Endodermal cell (in vitro differentiated cells): Measurements from ENCODE around the gene PDK2. TPM values are rescaled to one million over a fixed set of nuclear protein-coding genes. Genes with fewer than 3 reads are reported as not detected.

Experiments
- DNase-seq: peaks from one replicate; pipeline ENCODE4 v3.0.0-alpha.2; 2017
- H3K27ac ChIP-seq: 2 replicates; pipeline ENCODE4 v1.5.1; 2013; ENCODE audit warnings: mild to moderate bottlenecking, low read depth, low read length, moderate library complexity
- H3K27me3 ChIP-seq: 2 replicates; pipeline ENCODE4 v1.6.1; 2013; ENCODE audit warnings: mild to moderate bottlenecking, low read length, moderate library complexity; ENCODE audit not compliant: insufficient read depth, control insufficient read depth, poor library complexity, severe bottlenecking
- H3K36me3 ChIP-seq: 2 replicates; pipeline ENCODE4 v1.7.0; 2013; ENCODE audit warnings: mild to moderate bottlenecking, low read length, moderate library complexity; ENCODE audit not compliant: control insufficient read depth, insufficient read depth
- H3K4me1 ChIP-seq: one replicate; pipeline ENCODE4 v1.7.0; 2013; ENCODE audit warnings: low read length; ENCODE audit not compliant: control insufficient read depth, insufficient read depth
- H3K4me3 ChIP-seq: 2 replicates; pipeline ENCODE4 v1.5.1; 2013; ENCODE audit warnings: mild to moderate bottlenecking, low read length, moderate library complexity
- H3K9ac ChIP-seq: 2 replicates; pipeline ENCODE4 v1.6.1; 2013; ENCODE audit warnings: mild to moderate bottlenecking, low read length, moderate library complexity; ENCODE audit not compliant: poor library complexity, severe bottlenecking; ENCODE audit errors: extremely low read depth
- H3K9me3 ChIP-seq: 2 replicates; pipeline ENCODE4 v1.6.1; 2013; ENCODE audit warnings: mild to moderate bottlenecking, low read length, moderate library complexity; ENCODE audit not compliant: control insufficient read depth
- H3K27ac Mint-ChIP-seq: 2 replicates; pipeline ENCODE4 v1.8.0; 2020; ENCODE audit warnings: mixed read lengths
- H3K27me3 Mint-ChIP-seq: 2 replicates; pipeline ENCODE4 v1.8.0; 2021; ENCODE audit warnings: mild to moderate bottlenecking, mixed read lengths; ENCODE audit not compliant: insufficient read depth
- H3K36me3 Mint-ChIP-seq: 2 replicates; pipeline ENCODE4 v1.8.0; 2020; ENCODE audit warnings: low read depth, mixed read lengths
- H3K4me1 Mint-ChIP-seq: 2 replicates; pipeline ENCODE4 v1.8.0; 2020; ENCODE audit warnings: mixed read lengths
- H3K4me3 Mint-ChIP-seq: 2 replicates; pipeline ENCODE4 v1.8.0; 2020; ENCODE audit warnings: mild to moderate bottlenecking, moderate library complexity, mixed read lengths
- H3K9me3 Mint-ChIP-seq: 2 replicates; pipeline ENCODE4 v1.8.0; 2020; ENCODE audit warnings: mild to moderate bottlenecking, mixed read lengths
- WGBS, 2 experiments: methylation state at CpG; one replicate each; pipeline versions ENCODE4 v1.1.5 to v1.1.7; 2013; ENCODE audit warnings: missing lambda C conversion rate in 2 of 2, mixed read lengths in 1 of 2; ENCODE audit not compliant: insufficient coverage in 1 of 2, insufficient read length in 1 of 2; 5-methylcytosine and 5-hydroxymethylcytosine counted together
- total RNA-seq, 2 donors: library from RNA; stranded (reverse); fragmentation: NEBNext Ultra II Directional in 1 of 2; extraction: Animal tissue kit (Norgen Biotek cat#: 25700) in 1 of 2; gene quantifications; 2 replicates in 1 of 2; 3 replicates in 1 of 2; pipeline ENCODE4 v1.2.1, GENCODE V29; 2021
- TF ChIP-seq, protein P1 (sequence below): fragments of 200-600 bp; sonication (generic); conservative IDR thresholded peaks from 2 replicates; pipeline ENCODE4 v1.5.0; 2021; ENCODE audit warnings: antibody characterized with exemption, mild to moderate bottlenecking

The PDK2 gene
- total RNA-seq, 2 donors from 2014 or later = 23.0 to 24.2 TPM

DNA sequence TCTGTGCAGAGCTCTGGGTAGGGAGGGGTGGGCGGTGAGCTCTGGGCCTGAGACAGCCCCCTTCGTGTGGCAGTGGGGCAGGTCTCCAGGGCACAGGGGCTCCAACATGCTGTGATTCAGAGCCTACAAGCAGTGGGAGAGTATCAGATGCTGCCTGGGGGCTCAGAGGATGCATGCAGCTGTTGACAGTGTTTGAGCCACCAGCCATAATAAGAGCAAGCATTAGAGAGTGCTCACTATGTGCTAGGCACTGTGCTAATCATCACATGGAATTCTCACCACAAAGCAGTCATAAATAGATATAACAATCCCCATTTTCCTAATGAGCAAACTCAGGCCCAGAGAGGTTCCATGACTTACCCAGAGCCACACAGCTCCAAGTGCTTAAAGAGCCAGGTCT is 8.1 kb downstream of the PDK2 start:
- Mint-ChIP-seq H3K9me3 (no peaks in the 10 kb centered on the region), H3K36me3 (peaks cover 13% of the 10 kb centered on the region), H3K4me3 (no peak overlapping the region), H3K27ac (no peak overlapping the region), H3K27me3 (no peaks in the 10 kb centered on the region), H3K4me1 (peaks cover 25% of the 10 kb centered on the region)
- Histone ChIP-seq H3K9ac (no peak overlapping the region), H3K27ac (no peak overlapping the region), H3K27me3 (no peaks in the 10 kb centered on the region), H3K4me1 (peaks cover 7% of the 10 kb centered on the region), H3K36me3 (peaks cover 3% of the 10 kb centered on the region), H3K9me3 (no peaks in the 10 kb centered on the region), H3K4me3 (no peak overlapping the region)
- 60 to 81% methylated on average over 1 to 2 of the region's 2 CpGs for WGBS, 2 experiments
- TF ChIP-seq, protein P1, sequence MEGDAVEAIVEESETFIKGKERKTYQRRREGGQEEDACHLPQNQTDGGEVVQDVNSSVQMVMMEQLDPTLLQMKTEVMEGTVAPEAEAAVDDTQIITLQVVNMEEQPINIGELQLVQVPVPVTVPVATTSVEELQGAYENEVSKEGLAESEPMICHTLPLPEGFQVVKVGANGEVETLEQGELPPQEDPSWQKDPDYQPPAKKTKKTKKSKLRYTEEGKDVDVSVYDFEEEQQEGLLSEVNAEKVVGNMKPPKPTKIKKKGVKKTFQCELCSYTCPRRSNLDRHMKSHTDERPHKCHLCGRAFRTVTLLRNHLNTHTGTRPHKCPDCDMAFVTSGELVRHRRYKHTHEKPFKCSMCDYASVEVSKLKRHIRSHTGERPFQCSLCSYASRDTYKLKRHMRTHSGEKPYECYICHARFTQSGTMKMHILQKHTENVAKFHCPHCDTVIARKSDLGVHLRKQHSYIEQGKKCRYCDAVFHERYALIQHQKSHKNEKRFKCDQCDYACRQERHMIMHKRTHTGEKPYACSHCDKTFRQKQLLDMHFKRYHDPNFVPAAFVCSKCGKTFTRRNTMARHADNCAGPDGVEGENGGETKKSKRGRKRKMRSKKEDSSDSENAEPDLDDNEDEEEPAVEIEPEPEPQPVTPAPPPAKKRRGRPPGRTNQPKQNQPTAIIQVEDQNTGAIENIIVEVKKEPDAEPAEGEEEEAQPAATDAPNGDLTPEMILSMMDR = no peak
- no peak for DNase-seq

DNA sequence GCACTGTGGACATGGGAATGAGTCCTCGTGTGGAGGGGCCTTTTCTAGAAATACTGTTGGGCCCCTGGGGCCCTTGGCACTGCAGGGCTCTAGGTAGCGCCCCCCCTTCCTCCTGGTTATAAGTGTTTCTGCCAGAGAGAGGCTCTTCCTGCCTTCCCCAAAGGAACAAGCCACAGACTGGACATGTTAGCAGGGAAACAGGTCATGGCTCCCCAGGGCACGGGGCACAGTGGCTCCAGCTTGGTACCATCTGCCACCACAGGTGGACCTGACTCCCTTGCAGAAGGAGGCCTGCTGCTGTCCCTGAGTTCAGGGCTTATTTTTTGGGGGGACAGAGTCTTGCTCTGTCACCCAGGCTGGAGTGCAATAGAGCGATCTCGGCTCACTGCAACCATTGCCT is 8.8 kb downstream of the PDK2 start:
- DNase-seq = no peak
- no peaks in the 10 kb centered on the region for H3K9me3 Mint-ChIP-seq
- no peak overlapping the region for H3K27ac Mint-ChIP-seq
- H3K9ac ChIP-seq = no peak overlapping the region
- no peak overlapping the region for H3K27ac ChIP-seq
- H3K36me3 Mint-ChIP-seq = peaks cover 8% of the 10 kb centered on the region
- no peaks in the 10 kb centered on the region for H3K27me3 ChIP-seq
- no peak overlapping the region for H3K4me3 Mint-ChIP-seq
- H3K9me3 ChIP-seq = no peaks in the 10 kb centered on the region
- no peaks in the 10 kb centered on the region for H3K36me3 ChIP-seq
- TF ChIP-seq, protein P1 = no peak
- H3K4me3 ChIP-seq = no peak overlapping the region
- H3K27me3 Mint-ChIP-seq = no peaks in the 10 kb centered on the region
- peaks cover 22% of the 10 kb centered on the region for H3K4me1 Mint-ChIP-seq
- WGBS, 2 experiments = 92% methylated on average over 4 to 5 of the region's 5 CpGs
- peaks cover 7% of the 10 kb centered on the region for H3K4me1 ChIP-seq

DNA sequence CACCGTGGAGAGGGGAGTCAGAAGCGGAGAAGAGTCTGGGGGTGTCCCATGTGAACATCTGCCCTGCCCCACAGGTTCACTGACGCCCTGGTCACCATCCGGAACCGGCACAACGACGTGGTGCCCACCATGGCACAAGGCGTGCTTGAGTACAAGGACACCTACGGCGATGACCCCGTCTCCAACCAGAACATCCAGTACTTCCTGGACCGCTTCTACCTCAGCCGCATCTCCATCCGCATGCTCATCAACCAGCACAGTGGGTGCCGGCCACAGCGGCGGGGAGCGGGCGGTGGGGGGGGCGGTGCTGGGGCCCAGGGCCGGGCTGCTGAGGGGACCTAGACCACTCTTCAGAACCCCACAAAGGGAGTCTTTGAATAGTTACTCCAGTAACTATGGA is 10.7 kb downstream of the PDK2 start:
- Mint-ChIP-seq H3K4me3 (no peak overlapping the region), H3K36me3 (peaks cover 4% of the 10 kb centered on the region), H3K27me3 (no peaks in the 10 kb centered on the region), H3K27ac (no peak overlapping the region), H3K9me3 (no peaks in the 10 kb centered on the region), H3K4me1 (peaks cover 14% of the 10 kb centered on the region)
- no peak overlapping the region for H3K27ac ChIP-seq
- 90 to 95% methylated on average over 7 to 21 of the region's 21 CpGs for WGBS, 2 experiments
- no peak for DNase-seq
- no peaks in the 10 kb centered on the region for H3K9me3 ChIP-seq
- no peak overlapping the region for H3K9ac ChIP-seq
- peaks cover 7% of the 10 kb centered on the region for H3K4me1 ChIP-seq
- H3K36me3 ChIP-seq = no peaks in the 10 kb centered on the region
- TF ChIP-seq, protein P1 = no peak
- no peaks in the 10 kb centered on the region for H3K27me3 ChIP-seq
- H3K4me3 ChIP-seq = no peak overlapping the region
